Activated T-cell treated with anti-CD3 and anti-CD28 coated beads, Interleukin-2, amount 50 U/mL, for 24 hours (primary cell): ENCODE data around the gene NT5DC1.

ENCODE experiments used
- DNase-seq: peaks from one replicate; pipeline ENCODE4 v3.0.0-alpha.2; 2020
- H3K27ac Mint-ChIP-seq: 2 replicates; pipeline ENCODE4 v1.8.0; 2020; ENCODE audit warnings: mild to moderate bottlenecking, mixed read lengths
- H3K27me3 Mint-ChIP-seq: 2 replicates; pipeline ENCODE4 v1.8.0; 2020; ENCODE audit warnings: mixed read lengths
- H3K36me3 Mint-ChIP-seq: 2 replicates; pipeline ENCODE4 v1.8.0; 2020; ENCODE audit warnings: low read depth, mixed read lengths
- H3K4me1 Mint-ChIP-seq: 2 replicates; pipeline ENCODE4 v1.8.0; 2020; ENCODE audit warnings: low read depth, mixed read lengths
- H3K4me3 Mint-ChIP-seq: 2 replicates; pipeline ENCODE4 v1.8.0; 2020; ENCODE audit warnings: mild to moderate bottlenecking, moderate library complexity, mixed read lengths
- H3K9me3 Mint-ChIP-seq: 2 replicates; pipeline ENCODE4 v1.8.0; 2020; ENCODE audit warnings: mixed read lengths

The NT5DC1 gene

GRCh38 chr6:116144605-116145004, 44.0 kb downstream of the NT5DC1 start:
- no peaks in the 10 kb centered on the region for H3K27me3 Mint-ChIP-seq

GRCh38 chr6:116145803-116146675, 45.4 kb downstream of the NT5DC1 start:
- Mint-ChIP-seq H3K27me3 (no peaks in the 10 kb centered on the region), H3K4me1 (no peaks in the 10 kb centered on the region), H3K4me3 (no peak overlapping the region), H3K36me3 (peaks cover 16% of the 10 kb centered on the region), H3K9me3 (no peaks in the 10 kb centered on the region), H3K27ac (no peak overlapping the region)
- DNase-seq: no peak

More at GRCh38 chr6:116144605-116145004, 44.0 kb downstream of the NT5DC1 start:
- H3K36me3 Mint-ChIP-seq: peaks cover 22% of the 10 kb centered on the region
- no peak for DNase-seq
- no peak overlapping the region for H3K27ac Mint-ChIP-seq
- no peaks in the 10 kb centered on the region for H3K4me1 Mint-ChIP-seq
- H3K4me3 Mint-ChIP-seq: no peak overlapping the region
- no peaks in the 10 kb centered on the region for H3K9me3 Mint-ChIP-seq

- Mint-ChIP-seq H3K27ac (no peak overlapping the region), H3K4me3 (no peak overlapping the region)
These were observed 52.0 kb downstream of the NT5DC1 start for GRCh38 chr6:116152620-116153019.

GRCh38 chr6:116154887-116155286, 54.2 kb downstream of the NT5DC1 start:
- Mint-ChIP-seq H3K27me3 (no peaks in the 10 kb centered on the region), H3K27ac (no peak overlapping the region), H3K4me3 (no peak overlapping the region), H3K36me3 (peaks cover 21% of the 10 kb centered on the region), H3K9me3 (no peaks in the 10 kb centered on the region), H3K4me1 (peaks cover 2% of the 10 kb centered on the region)
- DNase-seq: no peak

More at GRCh38 chr6:116152620-116153019, 52.0 kb downstream of the NT5DC1 start:
- DNase-seq: no peak
- Mint-ChIP-seq H3K36me3 (peaks cover 13% of the 10 kb centered on the region), H3K4me1 (peaks cover 2% of the 10 kb centered on the region), H3K27me3 (no peaks in the 10 kb centered on the region), H3K9me3 (no peaks in the 10 kb centered on the region)

- H3K4me3 Mint-ChIP-seq: no peak overlapping the region
- H3K36me3 Mint-ChIP-seq: peaks cover 28% of the 10 kb centered on the region
- no peaks in the 10 kb centered on the region for H3K27me3 Mint-ChIP-seq
- peaks cover 5% of the 10 kb centered on the region for H3K9me3 Mint-ChIP-seq
- peaks cover 2% of the 10 kb centered on the region for H3K4me1 Mint-ChIP-seq
- no peak overlapping the region for H3K27ac Mint-ChIP-seq
- no peak for DNase-seq
These were observed 56.0 kb downstream of the NT5DC1 start for GRCh38 chr6:116156405-116157326.

GRCh38 chr6:116157391-116157790, 56.7 kb downstream of the NT5DC1 start:
- no peak for DNase-seq
- no peak overlapping the region for H3K27ac Mint-ChIP-seq

GRCh38 chr6:116158641-116159040, 58.0 kb downstream of the NT5DC1 start:
- Mint-ChIP-seq H3K36me3 (peaks cover 44% of the 10 kb centered on the region), H3K9me3 (peaks cover 11% of the 10 kb centered on the region), H3K4me1 (peaks cover 3% of the 10 kb centered on the region), H3K4me3 (no peak overlapping the region), H3K27me3 (no peaks in the 10 kb centered on the region), H3K27ac (no peak overlapping the region)
- no peak for DNase-seq

More at GRCh38 chr6:116157391-116157790, 56.7 kb downstream of the NT5DC1 start:
- no peak overlapping the region for H3K4me3 Mint-ChIP-seq
- peaks cover 2% of the 10 kb centered on the region for H3K4me1 Mint-ChIP-seq
- peaks cover 34% of the 10 kb centered on the region for H3K36me3 Mint-ChIP-seq
- H3K27me3 Mint-ChIP-seq: no peaks in the 10 kb centered on the region
- peaks cover 7% of the 10 kb centered on the region for H3K9me3 Mint-ChIP-seq

- H3K9me3 Mint-ChIP-seq: peaks cover 18% of the 10 kb centered on the region
- no peak overlapping the region for H3K4me3 Mint-ChIP-seq
- H3K36me3 Mint-ChIP-seq: peaks cover 52% of the 10 kb centered on the region
- no peak for DNase-seq
- no peak overlapping the region for H3K27ac Mint-ChIP-seq
- H3K27me3 Mint-ChIP-seq: no peaks in the 10 kb centered on the region
- peaks cover 3% of the 10 kb centered on the region for H3K4me1 Mint-ChIP-seq
These were observed 59.3 kb downstream of the NT5DC1 start for GRCh38 chr6:116159782-116160524.

- Mint-ChIP-seq H3K27me3 (no peaks in the 10 kb centered on the region), H3K4me1 (peaks cover 2% of the 10 kb centered on the region), H3K9me3 (peaks cover 15% of the 10 kb centered on the region), H3K4me3 (no peak overlapping the region), H3K36me3 (peaks cover 64% of the 10 kb centered on the region), H3K27ac (no peak overlapping the region)
- DNase-seq: no peak
These were observed 64.9 kb downstream of the NT5DC1 start for GRCh38 chr6:116165596-116165995.

GRCh38 chr6:116166369-116166768, 65.7 kb downstream of the NT5DC1 start:
- Mint-ChIP-seq H3K27me3 (no peaks in the 10 kb centered on the region), H3K36me3 (peaks cover 63% of the 10 kb centered on the region), H3K27ac (no peak overlapping the region), H3K9me3 (peaks cover 15% of the 10 kb centered on the region), H3K4me3 (no peak overlapping the region), H3K4me1 (peaks cover 2% of the 10 kb centered on the region)
- DNase-seq: no peak

- Mint-ChIP-seq H3K4me3 (no peak overlapping the region), H3K27ac (no peak overlapping the region), H3K27me3 (no peaks in the 10 kb centered on the region), H3K36me3 (peaks cover 55% of the 10 kb centered on the region), H3K9me3 (peaks cover 9% of the 10 kb centered on the region), H3K4me1 (no peaks in the 10 kb centered on the region)
- DNase-seq: no peak
These were observed 67.5 kb downstream of the NT5DC1 start for GRCh38 chr6:116168148-116168547.

GRCh38 chr6:116169880-116170279, 69.2 kb downstream of the NT5DC1 start:
- Mint-ChIP-seq H3K9me3 (peaks cover 10% of the 10 kb centered on the region), H3K36me3 (peaks cover 57% of the 10 kb centered on the region), H3K27ac (no peak overlapping the region), H3K4me3 (no peak overlapping the region), H3K27me3 (no peaks in the 10 kb centered on the region), H3K4me1 (no peaks in the 10 kb centered on the region)
- no peak for DNase-seq

GRCh38 chr6:116170358-116171057, 69.9 kb downstream of the NT5DC1 start:
- Mint-ChIP-seq H3K4me1 (no peaks in the 10 kb centered on the region), H3K27ac (no peak overlapping the region), H3K4me3 (no peak overlapping the region), H3K36me3 (peaks cover 57% of the 10 kb centered on the region), H3K9me3 (peaks cover 15% of the 10 kb centered on the region), H3K27me3 (no peaks in the 10 kb centered on the region)
- no peak for DNase-seq

GRCh38 chr6:116173928-116174327, 73.3 kb downstream of the NT5DC1 start:
- no peaks in the 10 kb centered on the region for H3K4me1 Mint-ChIP-seq
- no peak overlapping the region for H3K27ac Mint-ChIP-seq
- peaks cover 40% of the 10 kb centered on the region for H3K36me3 Mint-ChIP-seq
- H3K4me3 Mint-ChIP-seq: no peak overlapping the region
- no peaks in the 10 kb centered on the region for H3K27me3 Mint-ChIP-seq
- no peak for DNase-seq
- H3K9me3 Mint-ChIP-seq: peaks cover 17% of the 10 kb centered on the region
